ENCODE results near the gene POC1A.

DNA sequence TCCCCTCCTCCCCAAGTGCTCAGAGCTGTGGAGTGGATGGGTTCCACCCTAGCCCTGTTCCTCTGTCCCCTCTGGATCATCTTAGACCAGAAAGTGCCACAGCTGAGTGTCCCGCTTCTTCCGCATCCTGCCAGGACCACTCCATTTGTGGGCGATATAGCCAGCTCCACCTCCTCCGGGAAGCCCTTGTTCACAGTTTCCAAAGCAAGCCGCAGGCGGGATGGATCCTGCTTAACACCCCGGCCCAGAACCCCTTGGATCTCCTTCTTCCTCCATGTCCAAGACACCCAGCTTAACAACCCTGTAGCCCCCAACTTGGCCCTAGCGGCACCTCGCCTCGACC is 43.2 kb upstream of the POC1A start:
- TF ChIP-seq, protein P1, sequence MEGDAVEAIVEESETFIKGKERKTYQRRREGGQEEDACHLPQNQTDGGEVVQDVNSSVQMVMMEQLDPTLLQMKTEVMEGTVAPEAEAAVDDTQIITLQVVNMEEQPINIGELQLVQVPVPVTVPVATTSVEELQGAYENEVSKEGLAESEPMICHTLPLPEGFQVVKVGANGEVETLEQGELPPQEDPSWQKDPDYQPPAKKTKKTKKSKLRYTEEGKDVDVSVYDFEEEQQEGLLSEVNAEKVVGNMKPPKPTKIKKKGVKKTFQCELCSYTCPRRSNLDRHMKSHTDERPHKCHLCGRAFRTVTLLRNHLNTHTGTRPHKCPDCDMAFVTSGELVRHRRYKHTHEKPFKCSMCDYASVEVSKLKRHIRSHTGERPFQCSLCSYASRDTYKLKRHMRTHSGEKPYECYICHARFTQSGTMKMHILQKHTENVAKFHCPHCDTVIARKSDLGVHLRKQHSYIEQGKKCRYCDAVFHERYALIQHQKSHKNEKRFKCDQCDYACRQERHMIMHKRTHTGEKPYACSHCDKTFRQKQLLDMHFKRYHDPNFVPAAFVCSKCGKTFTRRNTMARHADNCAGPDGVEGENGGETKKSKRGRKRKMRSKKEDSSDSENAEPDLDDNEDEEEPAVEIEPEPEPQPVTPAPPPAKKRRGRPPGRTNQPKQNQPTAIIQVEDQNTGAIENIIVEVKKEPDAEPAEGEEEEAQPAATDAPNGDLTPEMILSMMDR (IDR thresholded peaks at IDR 0.05; ENCODE audit: extremely low read depth in 1 of 2, insufficient read depth in 1 of 2, low read depth in 1 of 2, low read length in 2 of 2) = no peak
- no peak for TF ChIP-seq EZH2 (IDR thresholded peaks at IDR 0.05; ENCODE audit: borderline replicate concordance, low read depth, low read length, severe bottlenecking)
- TF ChIP-seq GATA2 (IDR thresholded peaks at IDR 0.05; ENCODE audit: insufficient read depth, insufficient read length, low read depth, low read length) = no peak
- TF ChIP-seq POLR2A (IDR thresholded peaks at IDR 0.05; ENCODE audit: low read depth, low read length) = no peak
- no peak for TF ChIP-seq POLR2AphosphoS5 (IDR thresholded peaks at IDR 0.05; ENCODE audit: insufficient read depth, low read depth, low read length)

Data from endothelial cell of umbilical vein (primary cell).